WTC11 (cell line): ENCODE measurements around the gene NUDT22. TPM values are rescaled to one million over a fixed set of nuclear protein-coding genes. Genes with fewer than 3 reads are reported as not detected.

Experiments used
- ATAC-seq: fragments of 200-7000 bp; cut with Tn5 transposase; 2 replicates; pipeline ENCODE4 v1.10.0; 2021; ENCODE audit warnings: mild to moderate bottlenecking, moderate library complexity
- CTCF ChIA-PET: fragments of 300-600 bp; sonication (Branson Sonifier 250); formaldehyde crosslinking; loops from one replicate; lab custom pipeline; 2021; ENCODE audit warnings: antibody characterized with exemption; lab: Charles Lee
- POLR2A ChIA-PET: fragments of 350-600 bp; sonication (Branson Sonifier 250); formaldehyde crosslinking; loops from one replicate; lab custom pipeline; 2021; ENCODE audit warnings: antibody characterized with exemption; lab: Charles Lee
- DNase-seq: peaks from one replicate; pipeline ENCODE4 v3.0.0; 2021; ENCODE audit warnings: low spot score
- H3K27ac Mint-ChIP-seq: 2 replicates; pipeline ENCODE4 v1.8.0; 2021; ENCODE audit warnings: mixed read lengths
- H3K27me3 Mint-ChIP-seq: 2 replicates; pipeline ENCODE4 v1.8.0; 2021; ENCODE audit warnings: low read depth, mild to moderate bottlenecking, moderate library complexity, mixed read lengths
- H3K36me3 Mint-ChIP-seq: 2 replicates; pipeline ENCODE4 v1.8.0; 2021; ENCODE audit warnings: mixed read lengths
- H3K4me1 Mint-ChIP-seq: 2 replicates; pipeline ENCODE4 v1.8.0; 2022; ENCODE audit warnings: mixed read lengths
- H3K4me3 Mint-ChIP-seq: 2 replicates; pipeline ENCODE4 v1.8.0; 2021; ENCODE audit warnings: mild to moderate bottlenecking, moderate library complexity, mixed read lengths
- H3K9me3 Mint-ChIP-seq: 2 replicates; pipeline ENCODE4 v1.8.0; 2021; ENCODE audit warnings: mixed read lengths
- CBFB ChIP-seq: sonication (generic); formaldehyde crosslinking; IDR thresholded peaks from 2 replicates; pipeline ENCODE4 v1.8.1; 2022; ENCODE audit warnings: mild to moderate bottlenecking, low read depth, missing genetic modification reagents
- CREM ChIP-seq: sonication (generic); formaldehyde crosslinking; IDR thresholded peaks from 2 replicates; pipeline ENCODE4 v1.8.1; 2022; ENCODE audit warnings: mild to moderate bottlenecking, missing genetic modification reagents, moderate library complexity
- JUN ChIP-seq: sonication (generic); formaldehyde crosslinking; IDR thresholded peaks from 2 replicates; pipeline ENCODE4 v1.8.0; 2023; ENCODE audit warnings: mild to moderate bottlenecking, missing genetic modification reagents
- KAT7 ChIP-seq: sonication (generic); formaldehyde crosslinking; IDR thresholded peaks from 2 replicates; pipeline ENCODE4 v1.8.1; 2023; ENCODE audit warnings: missing genetic modification reagents, mild to moderate bottlenecking, borderline replicate concordance
- MYBL2 ChIP-seq: sonication (generic); formaldehyde crosslinking; IDR thresholded peaks from 2 replicates; pipeline ENCODE4 v1.8.1; 2023; ENCODE audit warnings: mild to moderate bottlenecking, moderate library complexity, missing genetic modification reagents
- OVOL2 ChIP-seq: fragments of 250-450 bp; sonication (Bioruptor Pico); IDR thresholded peaks from 2 replicates; pipeline ENCODE4 v1.9.0; 2021; ENCODE audit warnings: mild to moderate bottlenecking, borderline replicate concordance
- SMAD3 ChIP-seq: sonication (generic); formaldehyde crosslinking; IDR thresholded peaks from 2 replicates; pipeline ENCODE4 v1.8.0; 2022; ENCODE audit warnings: missing genetic modification reagents, mild to moderate bottlenecking, borderline replicate concordance
- TCF7 ChIP-seq: sonication (generic); formaldehyde crosslinking; IDR thresholded peaks from 2 replicates; pipeline ENCODE4 v1.8.0; 2022; ENCODE audit warnings: mild to moderate bottlenecking, low read depth, missing genetic modification reagents, moderate library complexity
- TEAD1 ChIP-seq: sonication (generic); formaldehyde crosslinking; IDR thresholded peaks from 2 replicates; pipeline ENCODE4 v1.8.0; 2022; ENCODE audit warnings: mild to moderate bottlenecking, missing genetic modification reagents
- ZNF317 ChIP-seq: sonication (generic); formaldehyde crosslinking; IDR thresholded peaks from 2 replicates; pipeline ENCODE4 v1.8.1; 2023; ENCODE audit warnings: low read depth, mild to moderate bottlenecking, moderate library complexity, missing genetic modification reagents, borderline replicate concordance
- ZNF416 ChIP-seq: fragments of 250-450 bp; sonication (Bioruptor Pico); IDR thresholded peaks from 2 replicates; pipeline ENCODE4 v1.9.0; 2021; ENCODE audit warnings: mild to moderate bottlenecking, inconsistent platforms
- total RNA-seq: library from RNA; stranded (reverse); gene quantifications from 3 replicates; pipeline ENCODE4 v1.2.3, GENCODE V29; 2021
- TF ChIP-seq, protein P1 (sequence below): sonication (generic); formaldehyde crosslinking; IDR thresholded peaks from 2 replicates; pipeline ENCODE4 v1.8.1; 2022; ENCODE audit warnings: low read depth, missing genetic modification reagents, borderline replicate concordance
- TF ChIP-seq, protein P2 (sequence below): sonication (generic); formaldehyde crosslinking; IDR thresholded peaks from 2 replicates; pipeline ENCODE4 v1.8.1; 2022; ENCODE audit warnings: mild to moderate bottlenecking, moderate library complexity, missing genetic modification reagents
- TF ChIP-seq, protein P3 (sequence below): sonication (generic); formaldehyde crosslinking; conservative IDR thresholded peaks from 2 replicates; pipeline ENCODE4 v1.8.1; 2022; ENCODE audit warnings: mild to moderate bottlenecking, missing genetic modification reagents
- TF ChIP-seq, protein P4 (sequence below): sonication (generic); formaldehyde crosslinking; IDR thresholded peaks from 2 replicates; pipeline ENCODE4 v1.8.1; 2022; ENCODE audit warnings: low read depth, mild to moderate bottlenecking, moderate library complexity, missing genetic modification reagents, borderline replicate concordance
- TF ChIP-seq, protein P5 (sequence below): sonication (generic); formaldehyde crosslinking; IDR thresholded peaks from 2 replicates; pipeline ENCODE4 v1.8.0; 2022; ENCODE audit warnings: mild to moderate bottlenecking, missing genetic modification reagents
- TF ChIP-seq, protein P6 (sequence below): sonication (generic); formaldehyde crosslinking; IDR thresholded peaks from 2 replicates; pipeline ENCODE4 v1.8.0; 2022; ENCODE audit warnings: mild to moderate bottlenecking, missing genetic modification reagents
- TF ChIP-seq, protein P7 (sequence below): sonication (generic); formaldehyde crosslinking; conservative IDR thresholded peaks from 2 replicates; pipeline ENCODE4 v1.8.1; 2023; ENCODE audit warnings: mild to moderate bottlenecking, low read depth, missing genetic modification reagents, moderate library complexity

Gene NUDT22
- total RNA-seq, 1 experiment from 2014 or later: 64.4 TPM

DNA sequence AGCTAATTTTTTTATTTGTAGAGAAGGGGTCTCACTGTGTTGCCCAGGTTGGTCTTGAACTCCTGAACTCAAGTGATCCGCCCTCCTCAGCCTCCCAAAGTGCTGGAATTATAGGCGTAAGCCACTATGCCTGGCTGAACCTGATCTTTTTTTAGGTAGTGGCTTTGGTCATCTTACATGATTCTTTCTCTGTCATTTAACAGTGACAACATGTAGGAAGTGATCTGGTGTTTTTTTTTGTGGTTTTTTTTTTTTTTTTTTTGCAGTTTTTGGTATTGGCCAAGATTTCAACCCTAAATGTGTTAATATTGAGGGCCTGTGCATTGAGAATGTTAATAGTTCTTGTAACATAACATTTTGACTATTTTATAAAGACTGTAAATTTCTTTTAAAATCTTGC lies 27.6 kb upstream of the NUDT22 start:
- Mint-ChIP-seq H3K27me3 (no peaks in the 10 kb centered on the region), H3K4me1 (no peaks in the 10 kb centered on the region), H3K4me3 (no peak overlapping the region), H3K36me3 (peaks cover 92% of the 10 kb centered on the region), H3K27ac (no peak overlapping the region), H3K9me3 (no peaks in the 10 kb centered on the region)
- TF ChIP-seq, protein P1, sequence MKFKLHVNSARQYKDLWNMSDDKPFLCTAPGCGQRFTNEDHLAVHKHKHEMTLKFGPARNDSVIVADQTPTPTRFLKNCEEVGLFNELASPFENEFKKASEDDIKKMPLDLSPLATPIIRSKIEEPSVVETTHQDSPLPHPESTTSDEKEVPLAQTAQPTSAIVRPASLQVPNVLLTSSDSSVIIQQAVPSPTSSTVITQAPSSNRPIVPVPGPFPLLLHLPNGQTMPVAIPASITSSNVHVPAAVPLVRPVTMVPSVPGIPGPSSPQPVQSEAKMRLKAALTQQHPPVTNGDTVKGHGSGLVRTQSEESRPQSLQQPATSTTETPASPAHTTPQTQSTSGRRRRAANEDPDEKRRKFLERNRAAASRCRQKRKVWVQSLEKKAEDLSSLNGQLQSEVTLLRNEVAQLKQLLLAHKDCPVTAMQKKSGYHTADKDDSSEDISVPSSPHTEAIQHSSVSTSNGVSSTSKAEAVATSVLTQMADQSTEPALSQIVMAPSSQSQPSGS: no peak
- TF ChIP-seq CBFB (CRISPR knock-in tag) (no peak), ZNF416 (CRISPR knock-in tag) (no peak), TCF7 (CRISPR knock-in tag) (no peak), SMAD3 (CRISPR knock-in tag) (no peak), TEAD1 (CRISPR knock-in tag) (no peak), ZNF317 (CRISPR knock-in tag) (no peak), CREM (CRISPR knock-in tag) (no peak), KAT7 (CRISPR knock-in tag) (no peak)
- TF ChIP-seq, protein P2, sequence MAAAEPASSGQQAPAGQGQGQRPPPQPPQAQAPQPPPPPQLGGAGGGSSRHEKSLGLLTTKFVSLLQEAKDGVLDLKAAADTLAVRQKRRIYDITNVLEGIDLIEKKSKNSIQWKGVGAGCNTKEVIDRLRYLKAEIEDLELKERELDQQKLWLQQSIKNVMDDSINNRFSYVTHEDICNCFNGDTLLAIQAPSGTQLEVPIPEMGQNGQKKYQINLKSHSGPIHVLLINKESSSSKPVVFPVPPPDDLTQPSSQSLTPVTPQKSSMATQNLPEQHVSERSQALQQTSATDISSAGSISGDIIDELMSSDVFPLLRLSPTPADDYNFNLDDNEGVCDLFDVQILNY (CRISPR knock-in tag): no peak
- TF ChIP-seq, protein P3, sequence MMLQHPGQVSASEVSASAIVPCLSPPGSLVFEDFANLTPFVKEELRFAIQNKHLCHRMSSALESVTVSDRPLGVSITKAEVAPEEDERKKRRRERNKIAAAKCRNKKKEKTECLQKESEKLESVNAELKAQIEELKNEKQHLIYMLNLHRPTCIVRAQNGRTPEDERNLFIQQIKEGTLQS (CRISPR knock-in tag): no peak
- TF ChIP-seq, protein P4, sequence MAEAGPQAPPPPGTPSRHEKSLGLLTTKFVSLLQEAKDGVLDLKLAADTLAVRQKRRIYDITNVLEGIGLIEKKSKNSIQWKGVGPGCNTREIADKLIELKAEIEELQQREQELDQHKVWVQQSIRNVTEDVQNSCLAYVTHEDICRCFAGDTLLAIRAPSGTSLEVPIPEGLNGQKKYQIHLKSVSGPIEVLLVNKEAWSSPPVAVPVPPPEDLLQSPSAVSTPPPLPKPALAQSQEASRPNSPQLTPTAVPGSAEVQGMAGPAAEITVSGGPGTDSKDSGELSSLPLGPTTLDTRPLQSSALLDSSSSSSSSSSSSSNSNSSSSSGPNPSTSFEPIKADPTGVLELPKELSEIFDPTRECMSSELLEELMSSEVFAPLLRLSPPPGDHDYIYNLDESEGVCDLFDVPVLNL (CRISPR knock-in tag): no peak
- TF ChIP-seq, protein P5, sequence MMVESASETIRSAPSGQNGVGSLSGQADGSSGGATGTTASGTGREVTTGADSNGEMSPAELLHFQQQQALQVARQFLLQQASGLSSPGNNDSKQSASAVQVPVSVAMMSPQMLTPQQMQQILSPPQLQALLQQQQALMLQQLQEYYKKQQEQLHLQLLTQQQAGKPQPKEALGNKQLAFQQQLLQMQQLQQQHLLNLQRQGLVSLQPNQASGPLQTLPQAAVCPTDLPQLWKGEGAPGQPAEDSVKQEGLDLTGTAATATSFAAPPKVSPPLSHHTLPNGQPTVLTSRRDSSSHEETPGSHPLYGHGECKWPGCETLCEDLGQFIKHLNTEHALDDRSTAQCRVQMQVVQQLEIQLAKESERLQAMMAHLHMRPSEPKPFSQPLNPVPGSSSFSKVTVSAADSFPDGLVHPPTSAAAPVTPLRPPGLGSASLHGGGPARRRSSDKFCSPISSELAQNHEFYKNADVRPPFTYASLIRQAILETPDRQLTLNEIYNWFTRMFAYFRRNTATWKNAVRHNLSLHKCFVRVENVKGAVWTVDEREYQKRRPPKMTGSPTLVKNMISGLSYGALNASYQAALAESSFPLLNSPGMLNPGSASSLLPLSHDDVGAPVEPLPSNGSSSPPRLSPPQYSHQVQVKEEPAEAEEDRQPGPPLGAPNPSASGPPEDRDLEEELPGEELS (CRISPR knock-in tag): no peak
- ChIA-PET POLR2A (no interaction called here), CTCF (no interaction called here)
- DNase-seq: no peak
- ATAC-seq: no peak

DNA sequence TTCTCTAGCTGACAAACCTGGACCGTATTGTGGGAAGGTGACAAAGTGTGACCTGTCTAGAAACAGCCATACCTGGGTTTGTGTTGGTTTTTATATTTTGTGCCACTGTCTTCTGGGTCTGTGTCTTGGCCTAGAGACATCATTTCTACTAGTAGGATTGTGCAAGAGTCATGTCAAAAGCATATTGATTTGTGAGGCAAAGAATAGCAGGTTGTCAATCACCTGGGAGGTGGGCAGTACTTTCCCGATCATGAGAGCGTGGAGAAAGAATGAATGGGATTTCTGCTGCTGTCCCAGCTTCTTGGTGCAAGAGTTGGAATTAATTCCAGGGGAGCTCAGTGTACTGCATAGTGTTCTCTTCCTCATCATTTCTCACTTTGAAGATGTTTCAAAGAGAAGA lies 24.5 kb upstream of the NUDT22 start:
- DNase-seq (no peak), ATAC-seq (no peak)
- POLR2A ChIA-PET: no interaction called here
- Mint-ChIP-seq H3K36me3 (peaks cover 76% of the 10 kb centered on the region), H3K4me1 (peaks cover 6% of the 10 kb centered on the region), H3K4me3 (no peak overlapping the region), H3K27ac (peak overlapping the region; percentile 37), H3K27me3 (no peaks in the 10 kb centered on the region), H3K9me3 (no peaks in the 10 kb centered on the region)
- CTCF ChIA-PET: no interaction called here
- TF ChIP-seq JUN (CRISPR knock-in tag): no peak

DNA sequence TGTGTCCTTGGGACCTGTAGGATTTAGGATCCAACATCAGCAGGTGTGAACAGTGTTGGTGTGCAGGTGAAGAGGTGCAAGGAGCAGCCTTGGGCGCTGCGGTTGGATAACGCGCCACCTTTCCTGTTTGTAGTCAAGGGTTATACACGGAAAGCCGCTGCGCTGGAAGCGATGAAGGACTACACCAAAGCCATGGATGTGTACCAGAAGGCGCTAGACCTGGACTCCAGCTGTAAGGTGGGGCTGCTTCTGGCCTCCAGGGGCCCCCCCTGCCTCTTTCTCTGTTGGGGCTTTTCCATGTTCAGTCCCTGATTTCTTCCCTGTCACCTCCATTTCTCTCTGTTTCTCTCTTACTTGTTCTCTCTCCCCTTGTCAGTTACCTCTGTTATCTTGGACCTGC lies 23.1 kb upstream of the NUDT22 start:
- H3K4me3 Mint-ChIP-seq: no peak overlapping the region
- ATAC-seq (no peak), DNase-seq (no peak)
- no peaks in the 10 kb centered on the region for H3K9me3 Mint-ChIP-seq
- CTCF ChIA-PET: interaction anchor here (0.7 to 5.4 kb wide), 4 partner anchors 47 to 139 kb away, joined by 3 to 76 read pairs (median 35); partner anchors contain the start of gene PLCB3
- TF ChIP-seq MYBL2 (CRISPR knock-in tag) (no peak), OVOL2 (no peak)
- TF ChIP-seq, protein P6, sequence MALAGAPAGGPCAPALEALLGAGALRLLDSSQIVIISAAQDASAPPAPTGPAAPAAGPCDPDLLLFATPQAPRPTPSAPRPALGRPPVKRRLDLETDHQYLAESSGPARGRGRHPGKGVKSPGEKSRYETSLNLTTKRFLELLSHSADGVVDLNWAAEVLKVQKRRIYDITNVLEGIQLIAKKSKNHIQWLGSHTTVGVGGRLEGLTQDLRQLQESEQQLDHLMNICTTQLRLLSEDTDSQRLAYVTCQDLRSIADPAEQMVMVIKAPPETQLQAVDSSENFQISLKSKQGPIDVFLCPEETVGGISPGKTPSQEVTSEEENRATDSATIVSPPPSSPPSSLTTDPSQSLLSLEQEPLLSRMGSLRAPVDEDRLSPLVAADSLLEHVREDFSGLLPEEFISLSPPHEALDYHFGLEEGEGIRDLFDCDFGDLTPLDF (CRISPR knock-in tag): no peak
- TF ChIP-seq, protein P7, sequence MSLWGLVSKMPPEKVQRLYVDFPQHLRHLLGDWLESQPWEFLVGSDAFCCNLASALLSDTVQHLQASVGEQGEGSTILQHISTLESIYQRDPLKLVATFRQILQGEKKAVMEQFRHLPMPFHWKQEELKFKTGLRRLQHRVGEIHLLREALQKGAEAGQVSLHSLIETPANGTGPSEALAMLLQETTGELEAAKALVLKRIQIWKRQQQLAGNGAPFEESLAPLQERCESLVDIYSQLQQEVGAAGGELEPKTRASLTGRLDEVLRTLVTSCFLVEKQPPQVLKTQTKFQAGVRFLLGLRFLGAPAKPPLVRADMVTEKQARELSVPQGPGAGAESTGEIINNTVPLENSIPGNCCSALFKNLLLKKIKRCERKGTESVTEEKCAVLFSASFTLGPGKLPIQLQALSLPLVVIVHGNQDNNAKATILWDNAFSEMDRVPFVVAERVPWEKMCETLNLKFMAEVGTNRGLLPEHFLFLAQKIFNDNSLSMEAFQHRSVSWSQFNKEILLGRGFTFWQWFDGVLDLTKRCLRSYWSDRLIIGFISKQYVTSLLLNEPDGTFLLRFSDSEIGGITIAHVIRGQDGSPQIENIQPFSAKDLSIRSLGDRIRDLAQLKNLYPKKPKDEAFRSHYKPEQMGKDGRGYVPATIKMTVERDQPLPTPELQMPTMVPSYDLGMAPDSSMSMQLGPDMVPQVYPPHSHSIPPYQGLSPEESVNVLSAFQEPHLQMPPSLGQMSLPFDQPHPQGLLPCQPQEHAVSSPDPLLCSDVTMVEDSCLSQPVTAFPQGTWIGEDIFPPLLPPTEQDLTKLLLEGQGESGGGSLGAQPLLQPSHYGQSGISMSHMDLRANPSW (CRISPR knock-in tag): no peak
- POLR2A ChIA-PET: interaction anchor here (0.5 kb wide), 1 partner anchor 12 kb away, joined by 3 read pairs; no protein-coding TSS in a partner anchor
- peaks cover 61% of the 10 kb centered on the region for H3K36me3 Mint-ChIP-seq
- H3K4me1 Mint-ChIP-seq: peaks cover 6% of the 10 kb centered on the region
- no peaks in the 10 kb centered on the region for H3K27me3 Mint-ChIP-seq
- peak overlapping the region; percentile 65; the same call in 1 of the 2 replicates for H3K27ac Mint-ChIP-seq
